ENCODE measurements around the gene SENP5. TPM values are rescaled to one million over a fixed set of nuclear protein-coding genes. Genes with fewer than 3 reads are reported as not detected.

The SENP5 gene
- total RNA-seq, 1 donor from 2014 or later: 25.2 TPM

- Histone ChIP-seq H3K4me3 (ENCODE audit: low read depth, low read length) (no peak overlapping the region), H3K36me3 (ENCODE audit: control insufficient read depth, insufficient read depth, low read length) (no peaks in the 10 kb centered on the region), H3K27me3 (ENCODE audit: control insufficient read depth, insufficient read depth, low read length) (peaks cover 5% of the 10 kb centered on the region)
- TF ChIP-seq, protein P1, sequence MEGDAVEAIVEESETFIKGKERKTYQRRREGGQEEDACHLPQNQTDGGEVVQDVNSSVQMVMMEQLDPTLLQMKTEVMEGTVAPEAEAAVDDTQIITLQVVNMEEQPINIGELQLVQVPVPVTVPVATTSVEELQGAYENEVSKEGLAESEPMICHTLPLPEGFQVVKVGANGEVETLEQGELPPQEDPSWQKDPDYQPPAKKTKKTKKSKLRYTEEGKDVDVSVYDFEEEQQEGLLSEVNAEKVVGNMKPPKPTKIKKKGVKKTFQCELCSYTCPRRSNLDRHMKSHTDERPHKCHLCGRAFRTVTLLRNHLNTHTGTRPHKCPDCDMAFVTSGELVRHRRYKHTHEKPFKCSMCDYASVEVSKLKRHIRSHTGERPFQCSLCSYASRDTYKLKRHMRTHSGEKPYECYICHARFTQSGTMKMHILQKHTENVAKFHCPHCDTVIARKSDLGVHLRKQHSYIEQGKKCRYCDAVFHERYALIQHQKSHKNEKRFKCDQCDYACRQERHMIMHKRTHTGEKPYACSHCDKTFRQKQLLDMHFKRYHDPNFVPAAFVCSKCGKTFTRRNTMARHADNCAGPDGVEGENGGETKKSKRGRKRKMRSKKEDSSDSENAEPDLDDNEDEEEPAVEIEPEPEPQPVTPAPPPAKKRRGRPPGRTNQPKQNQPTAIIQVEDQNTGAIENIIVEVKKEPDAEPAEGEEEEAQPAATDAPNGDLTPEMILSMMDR (IDR thresholded peaks at IDR 0.05; ENCODE audit: insufficient read depth, low read length, poor library complexity, severe bottlenecking): no peak
- DNase-seq (ENCODE audit: low read depth): no peak
These were observed 82.0 kb downstream of the SENP5 start for GRCh38 chr3:196949750-196950149.

GRCh38 chr3:196951371-196951770 is 83.7 kb downstream of the SENP5 start:
- H3K27me3 ChIP-seq (ENCODE audit: control insufficient read depth, insufficient read depth, low read length): peaks cover 5% of the 10 kb centered on the region
- H3K4me3 ChIP-seq (ENCODE audit: low read depth, low read length): no peak overlapping the region
- no peaks in the 10 kb centered on the region for H3K36me3 ChIP-seq (ENCODE audit: control insufficient read depth, insufficient read depth, low read length)
- TF ChIP-seq, protein P1 (IDR thresholded peaks at IDR 0.05; ENCODE audit: insufficient read depth, low read length, poor library complexity, severe bottlenecking): no peak
- DNase-seq (ENCODE audit: low read depth): no peak

- H3K4me3 ChIP-seq (ENCODE audit: low read depth, low read length): no peak overlapping the region
- DNase-seq (ENCODE audit: low read depth): no peak
- no peaks in the 10 kb centered on the region for H3K27me3 ChIP-seq (ENCODE audit: control insufficient read depth, insufficient read depth, low read length)
- TF ChIP-seq, protein P1 (IDR thresholded peaks at IDR 0.05; ENCODE audit: insufficient read depth, low read length, poor library complexity, severe bottlenecking): no peak
- no peaks in the 10 kb centered on the region for H3K36me3 ChIP-seq (ENCODE audit: control insufficient read depth, insufficient read depth, low read length)
These were observed 87.1 kb downstream of the SENP5 start for GRCh38 chr3:196954832-196955231.

DNA sequence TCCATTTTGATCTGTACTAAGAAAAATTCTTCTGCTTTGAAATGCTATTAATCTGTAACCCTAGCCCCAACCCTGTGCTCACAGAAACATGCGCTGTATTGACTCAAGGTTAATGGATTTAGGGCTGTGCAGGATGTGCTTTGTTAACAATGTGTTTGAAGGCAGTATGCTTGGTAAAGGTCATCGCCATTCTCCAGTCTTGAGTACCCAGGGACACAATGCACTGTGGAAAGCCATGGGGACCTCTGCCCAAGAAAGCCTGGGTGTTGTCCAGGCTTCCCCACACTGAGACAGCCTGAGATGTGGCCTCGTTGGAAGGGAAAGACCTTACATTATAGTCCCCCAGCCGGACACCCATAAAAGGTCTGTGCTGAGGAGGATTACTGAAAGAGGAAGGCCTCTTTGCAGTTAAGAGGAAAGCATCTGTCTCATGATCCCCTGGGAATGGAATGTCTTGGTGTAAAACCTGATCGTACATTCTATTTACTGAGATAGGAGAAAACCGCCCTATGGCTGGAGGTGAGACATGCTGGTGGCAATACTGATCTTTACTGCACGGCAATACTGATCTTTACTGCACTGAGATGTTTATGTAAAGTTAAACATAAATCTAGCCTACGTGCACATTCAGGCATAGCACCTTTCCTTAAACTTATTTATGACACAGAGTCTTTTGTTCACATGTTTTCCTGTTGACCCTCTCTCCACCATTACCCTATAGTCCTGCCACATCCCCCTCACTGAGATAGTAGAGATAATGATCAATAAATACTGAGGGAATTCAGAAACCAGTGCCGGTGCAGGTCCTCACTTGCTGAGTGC is 94.6 kb downstream of the SENP5 start:
- TF ChIP-seq, protein P1 (IDR thresholded peaks at IDR 0.05; ENCODE audit: insufficient read depth, low read length, poor library complexity, severe bottlenecking): no peak
- peaks cover 12% of the 10 kb centered on the region for H3K27me3 ChIP-seq (ENCODE audit: control insufficient read depth, insufficient read depth, low read length)
- no peaks in the 10 kb centered on the region for H3K36me3 ChIP-seq (ENCODE audit: control insufficient read depth, insufficient read depth, low read length)
- no peak for DNase-seq (ENCODE audit: low read depth)
- H3K4me3 ChIP-seq (ENCODE audit: low read depth, low read length): no peak overlapping the region

DNA sequence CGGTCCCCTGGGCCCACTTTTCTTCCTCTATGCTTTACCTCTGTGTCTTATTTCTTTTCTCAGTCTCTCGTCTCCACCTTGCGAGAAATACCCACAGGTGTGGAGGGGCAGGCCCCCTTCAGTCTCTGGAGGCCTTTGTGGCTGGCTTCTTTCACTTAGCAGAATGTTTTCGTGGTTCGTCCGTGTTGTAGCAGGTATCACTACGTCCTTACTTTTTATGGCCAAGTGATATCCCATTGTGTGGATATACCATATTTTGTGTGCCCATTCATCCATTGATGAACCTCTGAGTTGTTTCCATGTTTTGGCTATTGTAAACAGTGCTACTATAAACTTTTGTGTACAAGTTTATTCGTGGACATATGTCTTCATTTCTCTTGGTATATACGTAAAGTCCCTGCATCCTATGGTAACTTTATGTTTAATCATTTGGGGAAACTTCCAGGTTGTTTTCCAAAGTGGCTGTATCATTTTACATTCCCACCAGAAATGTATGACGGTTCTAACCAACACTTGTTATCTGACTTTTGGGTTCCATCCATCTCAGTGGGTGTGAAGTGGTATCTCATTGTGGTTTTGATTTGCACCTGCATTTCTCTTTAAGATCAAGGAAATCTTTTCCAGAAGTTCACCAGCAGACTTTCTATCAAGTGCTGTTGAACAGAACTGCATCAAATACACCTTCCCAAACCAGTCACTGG is 95.4 kb downstream of the SENP5 start:
- TF ChIP-seq, protein P1 (IDR thresholded peaks at IDR 0.05; ENCODE audit: insufficient read depth, low read length, poor library complexity, severe bottlenecking): no peak
- DNase-seq (ENCODE audit: low read depth): no peak
- Histone ChIP-seq H3K4me3 (ENCODE audit: low read depth, low read length) (no peak overlapping the region), H3K27me3 (ENCODE audit: control insufficient read depth, insufficient read depth, low read length) (peaks cover 20% of the 10 kb centered on the region), H3K36me3 (ENCODE audit: control insufficient read depth, insufficient read depth, low read length) (no peaks in the 10 kb centered on the region)
